Keratinocyte (primary cell): ENCODE results near the gene NRROS. TPM values are rescaled to one million over a fixed set of nuclear protein-coding genes. Genes with fewer than 3 reads are reported as not detected.

Experiments
- DNase-seq: peaks from one replicate; pipeline ENCODE4 v3.0.0-alpha.2; 2011; ENCODE audit warnings: low read depth, missing footprints, low spot score
- FAIRE-seq: peaks from 2 replicates; lab custom pipeline; 2011; peaks lifted over from hg19 to GRCh38; lab: Jason Lieb, UNC
- H2AFZ ChIP-seq: 2 replicates; pipeline ENCODE4 v1.6.0; 2012; ENCODE audit warnings: low read length, control low read depth, inconsistent platforms; ENCODE audit not compliant: control insufficient read depth
- H3K27ac ChIP-seq: 2 replicates; pipeline ENCODE4 v1.5.1; 2011; ENCODE audit warnings: low read length; ENCODE audit not compliant: control insufficient read depth, insufficient read depth
- H3K27me3 ChIP-seq: 3 replicates; pipeline ENCODE4 v1.6.0; 2011; ENCODE audit warnings: low read length; ENCODE audit not compliant: control insufficient read depth, insufficient read depth; ENCODE audit errors: extremely low read depth
- H3K36me3 ChIP-seq, 2 experiments: 2 replicates in 1 of 2; 3 replicates in 1 of 2; pipeline ENCODE4 v1.5.1; 2011; ENCODE audit warnings: low read length in 2 of 2, mild to moderate bottlenecking in 1 of 2; ENCODE audit not compliant: control insufficient read depth in 2 of 2, insufficient read depth in 2 of 2; ENCODE audit errors: extremely low read depth in 1 of 2
- H3K4me1 ChIP-seq: 3 replicates; pipeline ENCODE4 v1.5.1; 2011; ENCODE audit warnings: low read length; ENCODE audit not compliant: control insufficient read depth, insufficient read depth; ENCODE audit errors: extremely low read depth
- H3K4me2 ChIP-seq: 3 replicates; pipeline ENCODE4 v1.6.0; 2011; ENCODE audit warnings: low read depth, low read length; ENCODE audit not compliant: control insufficient read depth, insufficient read depth; ENCODE audit errors: extremely low read depth
- H3K4me3 ChIP-seq, 3 experiments: fragments of 200-600 bp in 1 of 3; sonication (generic) in 1 of 3; 2 replicates in 2 of 3; 3 replicates in 1 of 3; pipeline ENCODE4 v1.5.1; 2011 to 2016; ENCODE audit warnings: low read length in 3 of 3, mild to moderate bottlenecking in 3 of 3, control low read depth in 2 of 3, inconsistent platforms in 1 of 3, low read depth in 1 of 3, mixed read lengths in 1 of 3, mixed run types in 1 of 3, moderate library complexity in 1 of 3; ENCODE audit not compliant: control insufficient read depth in 2 of 3, insufficient read depth in 2 of 3; ENCODE audit errors: extremely low read depth in 1 of 3
- H3K79me2 ChIP-seq: 2 replicates; pipeline ENCODE4 v1.6.0; 2012; ENCODE audit warnings: low read length; ENCODE audit not compliant: control insufficient read depth, insufficient read depth
- H3K9ac ChIP-seq: 3 replicates; pipeline ENCODE4 v1.6.0; 2011; ENCODE audit warnings: low read length; ENCODE audit not compliant: control insufficient read depth, insufficient read depth; ENCODE audit errors: extremely low read depth
- H3K9me1 ChIP-seq: 3 replicates; pipeline ENCODE4 v1.6.0; 2011; ENCODE audit warnings: low read length; ENCODE audit not compliant: control insufficient read depth, insufficient read depth; ENCODE audit errors: extremely low read depth
- H3K9me3 ChIP-seq: 2 replicates; pipeline ENCODE4 v1.5.1; 2012; ENCODE audit warnings: low read depth, low read length; ENCODE audit not compliant: control insufficient read depth
- H4K20me1 ChIP-seq: 3 replicates; pipeline ENCODE4 v1.6.0; 2011; ENCODE audit warnings: low read length; ENCODE audit not compliant: control insufficient read depth, insufficient read depth; ENCODE audit errors: extremely low read depth
- CTCF ChIP-seq, 3 experiments: IDR thresholded peaks in 1 of 3; conservative IDR thresholded peaks in 1 of 3; optimal IDR thresholded peaks in 1 of 3; 2 replicates in 2 of 3; 3 replicates in 1 of 3; pipeline versions ENCODE3 to v1.5.1; 2011; ENCODE audit warnings: low read length in 3 of 3, mild to moderate bottlenecking in 3 of 3, moderate library complexity in 2 of 3, control low read depth in 1 of 3, inconsistent platforms in 1 of 3; ENCODE audit not compliant: insufficient read depth in 2 of 3; ENCODE audit errors: extremely low read depth in 1 of 3
- EZH2 ChIP-seq: IDR thresholded peaks from one replicate; pipeline ENCODE4 v1.6.1; 2012; ENCODE audit warnings: inconsistent platforms, mild to moderate bottlenecking, low read length, moderate library complexity
- dilution Hi-C: fragments of 300-500 bp; cut with MboI; formaldehyde crosslinking; loops from one replicate; pipeline ENCODE4 v1.7.0; 2020; ENCODE audit warnings: low sequenced_read_pairs; ENCODE audit not compliant: extremely low pct_ligation_motif_present
- polyA plus RNA-seq, 5 experiments: library from polyadenylated mRNA; depleted of rRNA in 3 of 5; stranded (reverse) in 3 of 5; stranded (forward) in 1 of 5; unstranded in 1 of 5; fragments of >200 nt; gene quantifications; 1 replicate in 1 of 5; 2 replicates in 3 of 5; 3 replicates in 1 of 5; pipeline versions ENCODE4 v1.2.1 to v1.2.3, GENCODE V29; 2011 to 2012; ENCODE audit warnings: missing spikeins in 2 of 5, low read depth in 1 of 5, low replicate concordance in 1 of 5

The NRROS gene
- polyA plus RNA-seq, 1 donor (not counting 4 experiments of a cell fraction or from before 2014, with no cell fraction given): 0.03 TPM

- H3K4me2 ChIP-seq: no peak overlapping the region
- H3K4me1 ChIP-seq: peaks cover 8% of the 10 kb centered on the region
- H2AFZ ChIP-seq: no peak overlapping the region
- H4K20me1 ChIP-seq: no peaks in the 10 kb centered on the region
- TF ChIP-seq EZH2: no peak
- no peak for TF ChIP-seq CTCF (optimal IDR thresholded peaks at IDR 0.05 in 1 of 3, IDR thresholded peaks at IDR 0.05 in 1 of 3, conservative IDR thresholded peaks at IDR 0.05 in 1 of 3; ENCODE audit: extremely low read depth in 1 of 3, insufficient read depth in 2 of 3, low read length in 3 of 3)
- no peaks in the 10 kb centered on the region for H3K27me3 ChIP-seq
- no peaks in the 10 kb centered on the region for H3K9me3 ChIP-seq
- FAIRE-seq (no peak), DNase-seq (no peak)
- H3K79me2 ChIP-seq: no peaks in the 10 kb centered on the region
- H3K9me1 ChIP-seq: no peaks in the 10 kb centered on the region
- H3K36me3 ChIP-seq: no peaks in the 10 kb centered on the region
- H3K27ac ChIP-seq: no peak overlapping the region
- H3K9ac ChIP-seq: no peak overlapping the region
- H3K4me3 ChIP-seq: no peak overlapping the region
- dilution Hi-C loops: no loop called here
Observed at GRCh38 chr3:196651819-196652218, 12.3 kb downstream of the NRROS start.

DNA sequence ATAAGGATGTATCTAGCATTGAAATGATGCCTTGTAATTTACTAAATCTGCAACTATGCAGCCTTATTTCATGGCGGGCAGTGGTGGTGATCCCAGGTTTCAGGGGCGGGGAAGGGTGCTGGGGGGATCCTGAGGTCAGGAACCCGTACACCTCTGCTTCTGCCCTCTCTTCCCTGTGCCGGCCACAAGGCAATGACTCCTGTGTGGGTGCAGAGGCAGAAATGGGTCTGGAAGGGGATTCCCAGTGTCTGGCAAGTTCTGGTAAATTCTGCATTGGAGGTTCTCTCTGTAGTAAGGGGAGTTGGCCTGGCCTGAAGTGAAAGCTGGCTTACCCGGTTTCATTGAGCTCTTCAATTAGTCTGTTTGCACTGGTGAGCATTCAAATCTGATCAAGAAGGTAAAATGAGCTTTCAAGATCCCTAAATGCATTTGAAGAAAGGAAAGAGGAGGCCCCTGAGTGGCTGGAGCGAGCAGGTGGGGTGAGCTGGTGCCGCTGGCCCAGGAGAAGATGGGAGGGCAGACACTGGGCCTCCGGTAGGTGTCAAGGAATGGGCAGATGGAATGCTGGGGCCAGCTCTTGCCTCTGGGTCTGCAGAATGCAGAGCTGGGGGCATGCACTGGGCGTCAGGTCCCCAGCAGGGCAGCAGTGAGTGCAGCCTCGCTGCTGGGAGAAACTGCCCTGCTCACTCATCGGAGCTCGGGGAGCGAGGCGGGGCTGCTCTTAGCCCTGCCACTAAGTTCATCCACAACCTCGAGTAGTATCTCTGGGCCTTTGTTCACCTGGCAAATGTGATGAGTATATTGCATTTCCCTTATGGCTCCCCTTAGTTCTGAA, 13.7 kb downstream of the NRROS start:
- TF ChIP-seq CTCF (optimal IDR thresholded peaks at IDR 0.05 in 1 of 3, IDR thresholded peaks at IDR 0.05 in 1 of 3, conservative IDR thresholded peaks at IDR 0.05 in 1 of 3; ENCODE audit: extremely low read depth in 1 of 3, insufficient read depth in 2 of 3, low read length in 3 of 3): no peak
- TF ChIP-seq EZH2: no peak
- H4K20me1 ChIP-seq: no peaks in the 10 kb centered on the region
- DNase-seq: no peak
- dilution Hi-C loops: no loop called here
- H3K4me2 ChIP-seq: no peak overlapping the region
- no peak overlapping the region for H3K27ac ChIP-seq
- H3K27me3 ChIP-seq: no peaks in the 10 kb centered on the region
- H3K9ac ChIP-seq: no peak overlapping the region
- no peaks in the 10 kb centered on the region for H3K9me1 ChIP-seq
- peaks cover 8% of the 10 kb centered on the region for H3K4me1 ChIP-seq
- no peaks in the 10 kb centered on the region for H3K36me3 ChIP-seq
- H3K9me3 ChIP-seq: no peaks in the 10 kb centered on the region
- H3K4me3 ChIP-seq: no peak overlapping the region
- no peak overlapping the region for H2AFZ ChIP-seq
- no peak for FAIRE-seq
- H3K79me2 ChIP-seq: no peaks in the 10 kb centered on the region
